B cell (primary cell): ENCODE measurements around the gene PFN3. TPM values are rescaled to one million over a fixed set of nuclear protein-coding genes. Genes with fewer than 3 reads are reported as not detected.
A peak's percentile ranks its signal among the peaks of the same experiment; 100 is the strongest.

ENCODE experiments used
- ATAC-seq: fragments of 200-7000 bp; cut with Tn5 transposase; one replicate; pipeline ENCODE4 v1.10.0; 2021; ENCODE audit warnings: low read depth, mild to moderate bottlenecking, moderate number of reproducible peaks, moderate library complexity
- CTCF ChIA-PET: fragments of 350-600 bp; sonication (Branson Sonifier 250); formaldehyde crosslinking; loops from one replicate; lab custom pipeline; 2021; ENCODE audit warnings: antibody characterized with exemption, inconsistent platforms; lab: Charles Lee
- POLR2A ChIA-PET: fragments of 350-600 bp; sonication (Branson Sonifier 250); formaldehyde crosslinking; loops from one replicate; lab custom pipeline; 2021; ENCODE audit warnings: antibody characterized with exemption; lab: Charles Lee
- DNase-seq: peaks from one replicate; pipeline ENCODE4 v3.0.0; 2013
- H2AFZ ChIP-seq: 2 replicates; pipeline ENCODE4 v1.6.1; 2012; ENCODE audit warnings: mild to moderate bottlenecking, low read depth, low read length; ENCODE audit not compliant: insufficient read depth, poor library complexity, severe bottlenecking
- H3K27ac ChIP-seq, 2 donors: 1 replicate in 1 of 2; 2 replicates in 1 of 2; pipeline ENCODE4 v1.5.1; 2012 to 2013; ENCODE audit warnings: low read length in 2 of 2, mild to moderate bottlenecking in 2 of 2, moderate library complexity in 1 of 2
- H3K27me3 ChIP-seq, 4 experiments: fragments of 200-600 bp in 1 of 4; sonication (generic) in 1 of 4; replicated peaks in 1 of 4; 1 replicate in 2 of 4; 2 replicates in 2 of 4; pipeline versions ENCODE4 v1.6.1 to v1.7.0; 2013 to 2016; ENCODE audit warnings: low read length in 3 of 4, mild to moderate bottlenecking in 2 of 4, mixed read lengths in 1 of 4, moderate library complexity in 1 of 4; ENCODE audit not compliant: insufficient read depth in 4 of 4, control insufficient read depth in 3 of 4; ENCODE audit errors: control extremely low read depth in 1 of 4
- H3K36me3 ChIP-seq, 2 experiments: replicated peaks in 1 of 2; 1 replicate in 1 of 2; 2 replicates in 1 of 2; pipeline versions ENCODE4 v1.6.1 to v1.7.1; 2013; ENCODE audit warnings: low read length in 1 of 2; ENCODE audit not compliant: insufficient read depth in 2 of 2, control insufficient read depth in 1 of 2; ENCODE audit errors: control extremely low read depth in 1 of 2, extremely low read depth in 1 of 2
- H3K4me1 ChIP-seq, 2 donors: fragments of 200-600 bp in 1 of 2; sonication (generic) in 1 of 2; 1 replicate in 1 of 2; 2 replicates in 1 of 2; pipeline versions ENCODE4 v1.5.1 to v1.6.1; 2013 to 2017; ENCODE audit warnings: low read length in 2 of 2; ENCODE audit not compliant: control insufficient read depth in 2 of 2, insufficient read depth in 2 of 2
- H3K4me2 ChIP-seq: replicated peaks from 2 replicates; pipeline ENCODE3; 2012; ENCODE audit warnings: mild to moderate bottlenecking, low read depth, low read length; ENCODE audit not compliant: poor library complexity, severe bottlenecking
- H3K4me3 ChIP-seq, 5 experiments: fragments of 200-600 bp in 1 of 5; sonication (generic) in 1 of 5; 1 replicate in 3 of 5; 2 replicates in 2 of 5; pipeline versions ENCODE4 v1.5.1 to v1.7.0; 2011 to 2016; ENCODE audit warnings: low read length in 4 of 5, mild to moderate bottlenecking in 4 of 5, low read depth in 2 of 5, control low read depth in 1 of 5, moderate library complexity in 1 of 5; ENCODE audit not compliant: insufficient read depth in 1 of 5; ENCODE audit errors: control extremely low read depth in 1 of 5, extremely low read depth in 1 of 5
- H3K79me2 ChIP-seq: fragments of 200-600 bp; sonication (generic); one replicate; pipeline ENCODE4 v1.6.0; 2016; ENCODE audit warnings: low read length; ENCODE audit not compliant: control insufficient read depth, insufficient read depth
- H3K9ac ChIP-seq: fragments of 200-600 bp; sonication (generic); 2 replicates; pipeline ENCODE4 v1.6.1; 2017; ENCODE audit warnings: mild to moderate bottlenecking, low read length, moderate library complexity
- H3K9me3 ChIP-seq, 3 donors: one replicate each; pipeline versions ENCODE4 v1.6.1 to v1.7.1; 2013; ENCODE audit warnings: low read length in 2 of 3; ENCODE audit not compliant: control insufficient read depth in 2 of 3, insufficient read depth in 1 of 3; ENCODE audit errors: control extremely low read depth in 1 of 3
- H4K20me1 ChIP-seq: 2 replicates; pipeline ENCODE4 v1.6.0; 2012; ENCODE audit warnings: mild to moderate bottlenecking, low read length; ENCODE audit not compliant: insufficient read depth, control insufficient read depth, poor library complexity, severe bottlenecking
- H3K27ac Mint-ChIP-seq: one replicate; pipeline ENCODE4 v1.8.0; 2021; ENCODE audit warnings: mixed read lengths
- H3K27me3 Mint-ChIP-seq: one replicate; pipeline ENCODE4 v1.8.0; 2021; ENCODE audit warnings: mixed read lengths
- H3K4me1 Mint-ChIP-seq: one replicate; pipeline ENCODE4 v1.8.0; 2021; ENCODE audit warnings: mixed read lengths
- H3K4me3 Mint-ChIP-seq: one replicate; pipeline ENCODE4 v1.8.0; 2021; ENCODE audit warnings: mixed read lengths
- H3K9me3 Mint-ChIP-seq: one replicate; pipeline ENCODE4 v1.8.0; 2022; ENCODE audit warnings: mixed read lengths; ENCODE audit not compliant: insufficient read depth
- CTCF ChIP-seq: fragments of 200-600 bp; IDR thresholded peaks from one replicate; pipeline ENCODE4 v1.8.0; 2022; ENCODE audit warnings: antibody characterized with exemption, mild to moderate bottlenecking
- EZH2 ChIP-seq: IDR thresholded peaks from 2 replicates; pipeline ENCODE4 v1.6.1; 2012; ENCODE audit warnings: borderline replicate concordance, low read depth, mild to moderate bottlenecking, moderate library complexity, low read length; ENCODE audit not compliant: insufficient read depth, poor library complexity, severe bottlenecking
- WGBS: methylation state at CpG from one replicate; pipeline ENCODE4 v1.1.5; 2013; ENCODE audit warnings: missing lambda C conversion rate; ENCODE audit not compliant: insufficient coverage; 5-methylcytosine and 5-hydroxymethylcytosine counted together
- intact Hi-C: fragments of 100-400 bp; cut with micrococcal nuclease; formaldehyde crosslinking; loops from one replicate; pipeline ENCODE4 v1.10.0; 2022
- polyA plus RNA-seq: library from polyadenylated mRNA; depleted of rRNA; stranded (reverse); fragments of >200 nt; gene quantifications from 2 replicates; pipeline ENCODE4 v1.2.3, GENCODE V29; 2012
- total RNA-seq, 2 donors: library from RNA; stranded (reverse); fragments of 120-200 nt in 1 of 2; gene quantifications; 1 replicate in 1 of 2; 2 replicates in 1 of 2; pipeline versions ENCODE4 v1.2.3 to v1.2.4, GENCODE V29; 2013 to 2022

Gene PFN3
- total and polyA plus RNA-seq, 2 donors (not counting 1 experiment from before 2014, with no cell fraction given) = not detected

- intact Hi-C loops = no loop called here
Observed at GRCh38 chr5:177372910-177373309, 27.6 kb downstream of the PFN3 start.

More at GRCh38 chr5:177372910-177373309, 27.6 kb downstream of the PFN3 start:
- Histone ChIP-seq H3K27me3 (no peaks in the 10 kb centered on the region), H3K27ac (peak overlapping the region in 1 of 2 donors; percentile 12), H4K20me1 (peaks cover 40% of the 10 kb centered on the region), H2AFZ (no peak overlapping the region), H3K4me2 (peak overlapping the region; percentile 46), H3K79me2 (no peaks in the 10 kb centered on the region), H3K36me3 (peaks cover 0 to 37% of the 10 kb centered on the region in 2 experiments), H3K4me1 (peaks cover 35 to 38% of the 10 kb centered on the region in 2 donors), H3K4me3 (no peak overlapping the region), H3K9ac (no peak overlapping the region), H3K9me3 (no peaks in the 10 kb centered on the region)
- Mint-ChIP-seq H3K27me3 (no peaks in the 10 kb centered on the region), H3K4me1 (peaks cover 40% of the 10 kb centered on the region), H3K27ac (peak overlapping the region; percentile 21), H3K9me3 (no peaks in the 10 kb centered on the region), H3K4me3 (no peak overlapping the region)
- POLR2A ChIA-PET = interaction anchor here (0.5 kb wide), 1 partner anchor 68 kb away, joined by 3 read pairs; no protein-coding TSS in a partner anchor
- ATAC-seq = no peak
- 100% methylated on average over 5 of the region's 6 CpGs for WGBS
- no peak for DNase-seq
- no peak for TF ChIP-seq EZH2
- TF ChIP-seq CTCF = no peak
- CTCF ChIA-PET = interaction anchor here (0.9 to 5.5 kb wide), 6 partner anchors 11 to 81 kb away, joined by 3 to 60 read pairs (median 20); partner anchors contain the start of genes LMAN2 and RGS14
